Lung (tissue), 12 donors: ENCODE results near the gene TOX2. TPM values are rescaled to one million over a fixed set of nuclear protein-coding genes. Genes with fewer than 3 reads are reported as not detected.

Experiments used
- ATAC-seq: fragments of 200-7000 bp; cut with Tn5 transposase; one replicate; pipeline ENCODE4 v1.9.1; 2020; ENCODE audit warnings: moderate number of reproducible peaks; ENCODE audit not compliant: insufficient read depth, low FRiP score
- DNase-seq, 3 donors: peaks; one replicate each; pipeline ENCODE4 v3.0.0-alpha.2; 2013 to 2017
- H3K27ac ChIP-seq, 2 donors: one replicate each; pipeline ENCODE4 v1.5.1; 2013; ENCODE audit warnings: mild to moderate bottlenecking in 2 of 2, moderate library complexity in 2 of 2, control low read depth in 1 of 2, inconsistent platforms in 1 of 2, low read depth in 1 of 2, low read length in 1 of 2
- H3K27me3 ChIP-seq, 3 donors: one replicate each; pipeline ENCODE4 v1.5.1; 2013; ENCODE audit warnings: low read length in 2 of 3; ENCODE audit not compliant: control insufficient read depth in 3 of 3, insufficient read depth in 3 of 3
- H3K36me3 ChIP-seq, 4 donors: one replicate each; pipeline ENCODE4 v1.5.1; 2013; ENCODE audit warnings: low read length in 4 of 4, mild to moderate bottlenecking in 1 of 4, moderate library complexity in 1 of 4; ENCODE audit not compliant: control insufficient read depth in 4 of 4, insufficient read depth in 4 of 4
- H3K4me1 ChIP-seq, 5 donors: one replicate each; pipeline ENCODE4 v1.5.1; 2013; ENCODE audit warnings: low read length in 5 of 5, mild to moderate bottlenecking in 2 of 5, moderate library complexity in 1 of 5; ENCODE audit not compliant: control insufficient read depth in 5 of 5, insufficient read depth in 5 of 5
- H3K4me3 ChIP-seq: one replicate; pipeline ENCODE4 v1.5.1; 2013; ENCODE audit warnings: mild to moderate bottlenecking, control low read depth, moderate library complexity
- H3K9ac ChIP-seq, 2 donors: one replicate each; pipeline ENCODE4 v1.5.1; 2013; ENCODE audit warnings: low read length in 2 of 2, control low read depth in 1 of 2; ENCODE audit not compliant: insufficient read depth in 1 of 2
- H3K9me3 ChIP-seq, 4 donors: one replicate each; pipeline ENCODE4 v1.5.1; 2013; ENCODE audit warnings: low read length in 3 of 4, mild to moderate bottlenecking in 1 of 4, moderate library complexity in 1 of 4; ENCODE audit not compliant: control insufficient read depth in 4 of 4, insufficient read depth in 3 of 4
- CTCF ChIP-seq: IDR thresholded peaks from 2 replicates; pipeline ENCODE4 v1.5.1; 2012; ENCODE audit warnings: mild to moderate bottlenecking; ENCODE audit errors: control extremely low read depth, extremely low read depth
- WGBS, 2 donors: extraction: QIAGEN DNeasy Blood & Tissue Kit; methylation state at CpG; one replicate each; pipeline ENCODE4 v1.1.7; 2013; 5-methylcytosine and 5-hydroxymethylcytosine counted together
- polyA plus RNA-seq, 2 donors: library from polyadenylated mRNA; stranded (reverse); fragments of 200-250 nt; gene quantifications; one replicate each; pipeline ENCODE4 v1.2.1, GENCODE V29; 2013
- total RNA-seq, 2 donors: library from RNA; depleted of rRNA in 1 of 2; stranded (reverse); fragments of >200 nt in 1 of 2; gene quantifications; one replicate each; pipeline ENCODE4 v1.2.1, GENCODE V29; 2014 to 2021
- donor health status: control.
- donor health status: control.
- donor health status: Bipolar disorder and iron deficiency.
- donor health status: healthy.
- donor health status: DM: yes; HTN: yes; CAD: no.

Gene TOX2
- total and polyA plus RNA-seq, 4 donors, result 12.0 to 25.5 (median 16.6) TPM

GRCh38 chr20:43981540-43981939, 66.9 kb downstream of the TOX2 start:
- Histone ChIP-seq H3K27ac (no peak overlapping the region), H3K9me3 (no peaks in the 10 kb centered on the region), H3K36me3 (peaks cover 0 to 5% (median 0%) of the 10 kb centered on the region in 4 donors), H3K27me3 (no peaks in the 10 kb centered on the region), H3K9ac (no peak overlapping the region), H3K4me3 (no peak overlapping the region), H3K4me1 (peaks cover 0 to 22% (median 9%) of the 10 kb centered on the region in 5 donors)
- 60 to 67% methylated on average over 4 of the region's 4 CpGs for WGBS, 2 donors
- ATAC-seq (no peak), DNase-seq (peak in 1 of 3 donors; percentile 44)
- TF ChIP-seq CTCF, result no peak

GRCh38 chr20:43982016-43982415, 67.4 kb downstream of the TOX2 start:
- no peak for TF ChIP-seq CTCF
- WGBS, 2 donors, result 86 to 96% methylated on average over 2 of the region's 2 CpGs
- DNase-seq, result no peak
- ATAC-seq, result no peak
- Histone ChIP-seq H3K4me3 (no peak overlapping the region), H3K36me3 (peaks cover 0 to 5% (median 0%) of the 10 kb centered on the region in 4 donors), H3K9ac (no peak overlapping the region), H3K27me3 (no peaks in the 10 kb centered on the region), H3K4me1 (peaks cover 0 to 22% (median 9%) of the 10 kb centered on the region in 5 donors), H3K9me3 (no peaks in the 10 kb centered on the region), H3K27ac (no peak overlapping the region)

- Histone ChIP-seq H3K9me3 (no peaks in the 10 kb centered on the region), H3K36me3 (peaks cover 0 to 2% (median 0%) of the 10 kb centered on the region in 4 donors), H3K27ac (no peak overlapping the region), H3K4me1 (peaks cover 0 to 19% (median 9%) of the 10 kb centered on the region in 5 donors), H3K27me3 (no peaks in the 10 kb centered on the region), H3K9ac (no peak overlapping the region), H3K4me3 (no peak overlapping the region)
- ATAC-seq, result no peak
- DNase-seq, result no peak
- no peak for TF ChIP-seq CTCF
- 96 to 99% methylated on average over 5 of the region's 5 CpGs for WGBS, 2 donors
These were observed 68.2 kb downstream of the TOX2 start for GRCh38 chr20:43982886-43983285.

- H3K27ac ChIP-seq, result no peak overlapping the region
- DNase-seq (no peak), ATAC-seq (no peak)
- peaks cover 0 to 15% (median 9%) of the 10 kb centered on the region in 5 donors for H3K4me1 ChIP-seq
- no peaks in the 10 kb centered on the region for H3K36me3 ChIP-seq
- H3K9ac ChIP-seq, result no peak overlapping the region
- no peaks in the 10 kb centered on the region for H3K9me3 ChIP-seq
- H3K4me3 ChIP-seq, result no peak overlapping the region
- no peaks in the 10 kb centered on the region for H3K27me3 ChIP-seq
- 96 to 98% methylated on average over 5 of the region's 5 CpGs for WGBS, 2 donors
- no peak for TF ChIP-seq CTCF
These were observed 68.7 kb downstream of the TOX2 start for GRCh38 chr20:43983359-43983758.
